Right lobe of liver (tissue), 6 donors: ENCODE measurements around the gene GNAQ. TPM values are rescaled to one million over a fixed set of nuclear protein-coding genes. Genes with fewer than 3 reads are reported as not detected.
A peak's percentile ranks its signal among the peaks of the same experiment; 100 is the strongest.

Experiments
- ATAC-seq, 4 donors: fragments of 200-7000 bp; cut with Tn5 transposase; one replicate each; pipeline ENCODE4 v1.9.1; 2020; ENCODE audit warnings: mild to moderate bottlenecking in 4 of 4, moderate library complexity in 4 of 4
- DNase-seq, 3 donors: peaks; one replicate each; pipeline ENCODE4 v3.0.0-alpha.2; 2020
- H3K27ac ChIP-seq, 3 donors: fragments of 200-600 bp; one replicate each; pipeline ENCODE4 v1.8.0; 2022
- H3K27me3 ChIP-seq, 2 donors: fragments of 200-600 bp; one replicate each; pipeline ENCODE4 v1.8.0; 2022
- H3K36me3 ChIP-seq, 4 donors: fragments of 200-600 bp; sonication (generic) in 1 of 4; one replicate each; pipeline versions ENCODE4 v1.5.1 to v1.8.0; 2017 to 2022; ENCODE audit warnings: control low read depth in 1 of 4
- H3K4me1 ChIP-seq, 4 donors: fragments of 200-600 bp; sonication (generic) in 1 of 4; one replicate each; pipeline versions ENCODE4 v1.5.1 to v1.8.0; 2017 to 2022; ENCODE audit warnings: control low read depth in 1 of 4
- H3K4me3 ChIP-seq, 3 donors: fragments of 200-600 bp; one replicate each; pipeline ENCODE4 v1.8.0; 2022
- H3K9me3 ChIP-seq, 4 donors: fragments of 200-600 bp; sonication (generic) in 1 of 4; one replicate each; pipeline versions ENCODE4 v1.5.1 to v1.8.0; 2017 to 2022; ENCODE audit warnings: control low read depth in 1 of 4
- POLR2A ChIP-seq: fragments of 450-650 bp; IDR thresholded peaks from one replicate; pipeline ENCODE4 v1.6.1; 2017; ENCODE audit warnings: antibody characterized with exemption, mild to moderate bottlenecking
- WGBS: methylation state at CpG from one replicate; pipeline ENCODE4 v1.1.6; 2018; ENCODE audit warnings: low coverage, low lambda C conversion rate; ENCODE audit not compliant: insufficient coverage; ENCODE audit errors: missing lambda C conversion rate; 5-methylcytosine and 5-hydroxymethylcytosine counted together
- intact Hi-C, 2 donors: fragments of 100-400 bp; cut with DNase I; formaldehyde crosslinking; loops; one replicate each; pipeline versions ENCODE4 v1.11.2 to v1.14.1; 2022
- total RNA-seq, 6 experiments: library from RNA; depleted of rRNA in 2 of 6; stranded (reverse); fragments of >200 nt in 2 of 6; fragmentation: NEBNext Ultra II Directional in 3 of 6; extraction: Animal tissue kit (Norgen Biotek cat#: 25700) in 3 of 6; gene quantifications; one replicate each; pipeline versions ENCODE4 v1.1.0 to v1.2.4, GENCODE V29; 2016 to 2023
- TF ChIP-seq, protein P1 (sequence below), 4 donors: fragments of 200-600 bp in 3 of 4; fragments of 450-650 bp in 1 of 4; IDR thresholded peaks; one replicate each; pipeline versions ENCODE4 v1.5.1 to v1.8.0; 2016 to 2022; ENCODE audit warnings: antibody characterized with exemption in 4 of 4, mild to moderate bottlenecking in 2 of 4
- donor health status: DM: no; HTN: yes; CAD: no.
- donor health status: DM: no; HTN: no; CAD: no.
- donor health status: DM: no; HTN: no; CAD: no.
- donor health status: DM: no; HTN: yes; CAD: no.
- donor health status: DM: no; HTN: yes; CAD: no.

GNAQ gene
- total RNA-seq, 6 experiments from 2014 or later, result 15.8 to 28.7 (median 21.6) TPM

DNA sequence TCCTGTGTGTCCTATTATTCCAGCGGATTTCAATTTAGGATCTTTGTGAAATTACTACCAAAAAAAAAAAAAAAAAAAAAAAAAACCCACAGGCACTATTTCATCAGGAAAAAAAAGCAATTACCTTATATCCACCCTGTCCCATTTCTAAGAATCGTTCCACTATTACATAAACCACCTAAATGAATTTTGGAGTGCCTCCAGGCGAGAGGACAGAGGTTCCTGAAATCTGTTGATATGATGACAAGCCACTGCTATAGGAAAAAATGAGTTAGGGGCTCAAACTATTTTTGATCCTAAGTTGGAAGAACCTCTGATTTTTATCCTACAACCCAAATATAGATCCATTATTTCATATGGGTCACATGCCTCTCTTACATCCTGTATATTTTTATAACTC is 177.9 kb downstream of the GNAQ start:
- no peaks in the 10 kb centered on the region for H3K27me3 ChIP-seq
- H3K27ac ChIP-seq, result no peak overlapping the region
- peaks cover 0 to 27% (median 12%) of the 10 kb centered on the region in 4 donors for H3K4me1 ChIP-seq
- no peak for DNase-seq
- H3K36me3 ChIP-seq, result no peaks in the 10 kb centered on the region
- WGBS, result 42% methylated on average over 2 of the region's 3 CpGs
- peak in 1 of 4 donors; percentile 23 for ATAC-seq
- TF ChIP-seq, protein P1, sequence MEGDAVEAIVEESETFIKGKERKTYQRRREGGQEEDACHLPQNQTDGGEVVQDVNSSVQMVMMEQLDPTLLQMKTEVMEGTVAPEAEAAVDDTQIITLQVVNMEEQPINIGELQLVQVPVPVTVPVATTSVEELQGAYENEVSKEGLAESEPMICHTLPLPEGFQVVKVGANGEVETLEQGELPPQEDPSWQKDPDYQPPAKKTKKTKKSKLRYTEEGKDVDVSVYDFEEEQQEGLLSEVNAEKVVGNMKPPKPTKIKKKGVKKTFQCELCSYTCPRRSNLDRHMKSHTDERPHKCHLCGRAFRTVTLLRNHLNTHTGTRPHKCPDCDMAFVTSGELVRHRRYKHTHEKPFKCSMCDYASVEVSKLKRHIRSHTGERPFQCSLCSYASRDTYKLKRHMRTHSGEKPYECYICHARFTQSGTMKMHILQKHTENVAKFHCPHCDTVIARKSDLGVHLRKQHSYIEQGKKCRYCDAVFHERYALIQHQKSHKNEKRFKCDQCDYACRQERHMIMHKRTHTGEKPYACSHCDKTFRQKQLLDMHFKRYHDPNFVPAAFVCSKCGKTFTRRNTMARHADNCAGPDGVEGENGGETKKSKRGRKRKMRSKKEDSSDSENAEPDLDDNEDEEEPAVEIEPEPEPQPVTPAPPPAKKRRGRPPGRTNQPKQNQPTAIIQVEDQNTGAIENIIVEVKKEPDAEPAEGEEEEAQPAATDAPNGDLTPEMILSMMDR (IDR thresholded peaks at IDR 0.05), result no peak
- TF ChIP-seq POLR2A, result no peak
- H3K4me3 ChIP-seq, result no peak overlapping the region
- no peaks in the 10 kb centered on the region for H3K9me3 ChIP-seq
- intact Hi-C loops, result no loop called here

DNA sequence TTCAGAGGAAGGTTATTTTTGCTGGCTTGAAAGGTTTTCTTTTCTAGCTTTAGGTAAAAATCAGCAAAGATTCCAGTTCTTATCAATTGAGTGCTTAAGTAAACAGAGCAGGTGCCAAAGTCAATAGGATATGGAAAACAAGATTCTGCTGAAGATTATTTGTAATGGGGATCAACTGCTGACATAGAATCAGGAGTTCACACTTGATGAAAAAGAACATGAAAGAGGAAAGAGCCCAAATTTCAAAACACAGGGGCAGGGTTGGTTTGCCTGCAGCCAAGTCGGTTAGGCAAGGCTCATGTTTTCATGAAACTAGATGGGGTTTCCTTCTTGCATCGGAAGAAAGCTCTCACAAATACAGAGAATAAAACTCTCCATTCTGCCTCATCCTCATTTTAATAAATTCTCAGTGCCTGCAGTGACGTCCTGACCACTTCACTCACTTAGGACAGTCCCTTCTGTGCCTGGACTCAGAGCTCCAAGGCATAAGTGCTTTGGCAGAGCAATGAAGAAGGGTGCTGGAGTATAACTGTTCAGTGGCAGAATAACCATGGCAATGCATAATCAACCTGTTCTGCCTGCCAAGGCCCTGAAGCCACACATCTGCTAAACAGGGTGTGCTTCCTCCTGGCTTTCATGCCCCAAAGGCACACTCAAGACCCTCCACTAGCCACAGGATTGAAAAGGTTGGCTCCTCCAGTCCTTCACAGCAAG is 179.6 kb downstream of the GNAQ start:
- no peaks in the 10 kb centered on the region for H3K27me3 ChIP-seq
- peaks cover 0 to 27% (median 12%) of the 10 kb centered on the region in 4 donors for H3K4me1 ChIP-seq
- TF ChIP-seq, protein P1 (IDR thresholded peaks at IDR 0.05), result no peak
- no peak for TF ChIP-seq POLR2A
- DNase-seq, result no peak
- no peak overlapping the region for H3K4me3 ChIP-seq
- H3K27ac ChIP-seq, result no peak overlapping the region
- H3K9me3 ChIP-seq, result no peaks in the 10 kb centered on the region
- intact Hi-C loops, result no loop called here
- WGBS, result 32% methylated on average over 3 of the region's 3 CpGs
- no peaks in the 10 kb centered on the region for H3K36me3 ChIP-seq
- peak; percentile 43 to 74 (median 56) for ATAC-seq

DNA sequence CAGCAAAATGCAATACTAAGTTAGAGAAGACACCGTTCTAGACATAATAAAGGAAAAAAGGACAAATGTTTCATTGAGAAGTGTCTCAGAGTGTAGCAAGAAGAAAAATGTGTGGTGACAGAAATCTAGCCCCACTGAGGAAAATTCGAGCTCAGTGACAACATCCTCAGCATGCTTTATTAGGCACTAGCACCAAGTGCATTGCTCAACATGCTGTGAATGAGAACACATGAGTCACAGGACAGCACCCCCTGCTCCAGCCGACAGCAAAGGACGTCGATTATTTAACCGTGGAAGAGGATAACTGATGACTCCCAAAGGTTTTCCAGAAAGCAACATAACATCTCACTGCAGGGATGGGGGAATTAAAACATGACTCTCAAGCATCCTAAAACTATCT is 182.7 kb downstream of the GNAQ start:
- DNase-seq, result no peak
- H3K27ac ChIP-seq, result no peak overlapping the region
- intact Hi-C loops, result no loop called here
- H3K4me1 ChIP-seq, result peaks cover 0 to 20% (median 7%) of the 10 kb centered on the region in 4 donors
- ATAC-seq, result peak; percentile 14 to 66 (median 40)
- 66% methylated on average over 6 of the region's 6 CpGs for whole genome bisulfite sequencing
- TF ChIP-seq POLR2A, result no peak
- TF ChIP-seq, protein P1 (IDR thresholded peaks at IDR 0.05), result no peak
- H3K9me3 ChIP-seq, result no peaks in the 10 kb centered on the region
- no peak overlapping the region for H3K4me3 ChIP-seq
- no peaks in the 10 kb centered on the region for H3K36me3 ChIP-seq
- no peaks in the 10 kb centered on the region for H3K27me3 ChIP-seq

DNA sequence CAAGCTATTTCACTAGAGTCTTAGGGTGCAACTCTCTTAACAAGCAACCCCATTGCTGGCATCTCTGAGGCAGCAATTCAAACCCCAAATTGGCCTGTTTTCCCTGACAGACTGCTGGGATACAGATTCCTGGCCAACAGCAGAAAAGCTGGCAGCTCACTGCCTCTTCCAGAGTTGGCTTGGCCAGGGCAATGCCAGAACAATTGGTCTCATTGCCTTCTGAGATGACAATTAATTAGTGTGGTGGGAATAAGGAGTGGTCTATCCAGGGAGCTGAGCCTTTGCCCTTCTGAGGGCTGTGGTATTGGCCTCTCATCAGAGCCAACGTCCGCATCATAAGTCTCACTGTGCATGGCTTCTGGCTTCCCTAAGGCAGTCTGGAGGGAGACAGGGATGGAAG is 183.2 kb downstream of the GNAQ start:
- Histone ChIP-seq H3K27me3 (no peaks in the 10 kb centered on the region), H3K27ac (no peak overlapping the region), H3K4me1 (peaks cover 0 to 19% (median 7%) of the 10 kb centered on the region in 4 donors), H3K9me3 (no peaks in the 10 kb centered on the region), H3K36me3 (no peaks in the 10 kb centered on the region), H3K4me3 (no peak overlapping the region)
- ATAC-seq (no peak), DNase-seq (no peak)
- 92% methylated on average over 2 of the region's 2 CpGs for WGBS
- TF ChIP-seq POLR2A, result no peak
- TF ChIP-seq, protein P1 (IDR thresholded peaks at IDR 0.05), result no peak
- intact Hi-C loops, result no loop called here
